HepG2 (cell line): ENCODE measurements around the gene MRM2. TPM values are rescaled to one million over a fixed set of nuclear protein-coding genes. Genes with fewer than 3 reads are reported as not detected.

Experiments
- ATF7-NPFF ChIP-seq: sonication (generic); formaldehyde crosslinking; IDR thresholded peaks from 2 replicates; pipeline ENCODE4 v1.8.1; 2023; ENCODE audit warnings: mild to moderate bottlenecking, low read depth, missing genetic modification reagents, moderate library complexity
- HDAC2 ChIP-seq: sonication (generic); formaldehyde crosslinking; IDR thresholded peaks from 2 replicates; pipeline ENCODE4 v1.4.0; 2020; ENCODE audit warnings: missing genetic modification reagents
- HNF4A ChIP-seq: sonication (generic); formaldehyde crosslinking; IDR thresholded peaks from 2 replicates; pipeline ENCODE4 v1.4.0; 2020; ENCODE audit warnings: missing genetic modification reagents
- IRF2 ChIP-seq: IDR thresholded peaks from 2 replicates; pipeline ENCODE4 v1.6.1; 2018; ENCODE audit warnings: missing genetic modification reagents, missing compliant biosample characterization
- IRX3 ChIP-seq: sonication (generic); formaldehyde crosslinking; IDR thresholded peaks from 2 replicates; pipeline ENCODE4 v1.8.1; 2023; ENCODE audit warnings: mild to moderate bottlenecking, low read depth, missing genetic modification reagents, borderline replicate concordance
- KLF13 ChIP-seq: sonication (generic); formaldehyde crosslinking; IDR thresholded peaks from 2 replicates; pipeline ENCODE4 v1.4.0; 2020; ENCODE audit warnings: mild to moderate bottlenecking, missing genetic modification reagents
- MAFG ChIP-seq: sonication (generic); formaldehyde crosslinking; IDR thresholded peaks from 2 replicates; pipeline ENCODE4 v1.5.1; 2020; ENCODE audit warnings: mild to moderate bottlenecking, missing genetic modification reagents
- NCOA5 ChIP-seq: sonication (generic); formaldehyde crosslinking; IDR thresholded peaks from 2 replicates; pipeline ENCODE4 v1.4.0; 2020; ENCODE audit warnings: missing genetic modification reagents
- NR2F1 ChIP-seq, 2 experiments: fragments of 450-650 bp in 1 of 2; formaldehyde crosslinking in 1 of 2; IDR thresholded peaks; 2 replicates each; pipeline versions ENCODE4 v1.5.0 to v1.6.1; 2016 to 2020; ENCODE audit warnings: mild to moderate bottlenecking in 1 of 2, missing compliant biosample characterization in 1 of 2, missing genetic modification reagents in 1 of 2, moderate library complexity in 1 of 2
- REXO4 ChIP-seq: sonication (generic); formaldehyde crosslinking; IDR thresholded peaks from 2 replicates; pipeline ENCODE4 v1.8.0; 2022; ENCODE audit warnings: missing genetic modification reagents, mild to moderate bottlenecking, borderline replicate concordance
- SAP130 ChIP-seq: IDR thresholded peaks from 2 replicates; pipeline ENCODE4 v1.6.1; 2016; ENCODE audit warnings: low read depth
- ZFX ChIP-seq: sonication (generic); formaldehyde crosslinking; IDR thresholded peaks from 2 replicates; pipeline ENCODE4 v1.4.0; 2020; ENCODE audit warnings: mild to moderate bottlenecking, low read depth, missing genetic modification reagents, moderate library complexity
- ZNF501 ChIP-seq: sonication (generic); formaldehyde crosslinking; IDR thresholded peaks from 2 replicates; pipeline ENCODE4 v1.5.1; 2020; ENCODE audit warnings: mild to moderate bottlenecking, moderate library complexity, missing genetic modification reagents
- ZNF607 ChIP-seq: sonication (generic); formaldehyde crosslinking; IDR thresholded peaks from 2 replicates; pipeline ENCODE4 v1.5.1; 2020; ENCODE audit warnings: missing genetic modification reagents, mild to moderate bottlenecking, borderline replicate concordance
- ZNF615 ChIP-seq: sonication (generic); formaldehyde crosslinking; IDR thresholded peaks from 2 replicates; pipeline ENCODE4 v1.5.0; 2020; ENCODE audit warnings: mild to moderate bottlenecking, missing genetic modification reagents, borderline replicate concordance
- ZNF841 ChIP-seq: sonication (generic); formaldehyde crosslinking; IDR thresholded peaks from 2 replicates; pipeline ENCODE4 v1.8.1; 2023; ENCODE audit warnings: missing genetic modification reagents, borderline replicate concordance
- polyA plus RNA-seq, 8 experiments: library from polyadenylated mRNA; depleted of rRNA in 3 of 8; stranded (reverse) in 7 of 8; unstranded in 1 of 8; fragments of >200 nt; fragmentation: Illumina TruSeq in 4 of 8; extraction: Trizol in 4 of 8; gene quantifications; 2 replicates each; pipeline versions ENCODE4 v1.2.1 to v1.2.3, GENCODE V29; 2011 to 2016; ENCODE audit warnings: low read depth in 4 of 8, missing spikeins in 1 of 8, mixed read lengths in 1 of 8; ENCODE audit not compliant: insufficient read depth in 1 of 8
- total RNA-seq, 5 experiments: library from RNA; depleted of rRNA; stranded (reverse); fragments of >200 nt; fragmentation: Illumina TruSeq; extraction: Trizol; gene quantifications; 2 replicates each; pipeline ENCODE4 v1.2.3, GENCODE V29; 2016; ENCODE audit warnings: low read depth in 1 of 5
- TF ChIP-seq, protein P1 (sequence below): sonication (generic); formaldehyde crosslinking; IDR thresholded peaks from 2 replicates; pipeline ENCODE4 v1.5.0; 2020; ENCODE audit warnings: mild to moderate bottlenecking, missing genetic modification reagents, borderline replicate concordance
- TF ChIP-seq, protein P2 (sequence below): sonication (generic); formaldehyde crosslinking; IDR thresholded peaks from 2 replicates; pipeline ENCODE4 v1.4.0; 2020; ENCODE audit warnings: low read depth, missing genetic modification reagents
- TF ChIP-seq, protein P3 (sequence below): sonication (generic); formaldehyde crosslinking; IDR thresholded peaks from 2 replicates; pipeline ENCODE4 v1.8.0; 2022; ENCODE audit warnings: mild to moderate bottlenecking, missing genetic modification reagents, moderate library complexity

MRM2 gene
- total and polyA plus RNA-seq, 2 of the 13 experiments (the other 11 are each of a cell fraction or from before 2014, with no cell fraction given), result 13.2 to 34.2 TPM

DNA sequence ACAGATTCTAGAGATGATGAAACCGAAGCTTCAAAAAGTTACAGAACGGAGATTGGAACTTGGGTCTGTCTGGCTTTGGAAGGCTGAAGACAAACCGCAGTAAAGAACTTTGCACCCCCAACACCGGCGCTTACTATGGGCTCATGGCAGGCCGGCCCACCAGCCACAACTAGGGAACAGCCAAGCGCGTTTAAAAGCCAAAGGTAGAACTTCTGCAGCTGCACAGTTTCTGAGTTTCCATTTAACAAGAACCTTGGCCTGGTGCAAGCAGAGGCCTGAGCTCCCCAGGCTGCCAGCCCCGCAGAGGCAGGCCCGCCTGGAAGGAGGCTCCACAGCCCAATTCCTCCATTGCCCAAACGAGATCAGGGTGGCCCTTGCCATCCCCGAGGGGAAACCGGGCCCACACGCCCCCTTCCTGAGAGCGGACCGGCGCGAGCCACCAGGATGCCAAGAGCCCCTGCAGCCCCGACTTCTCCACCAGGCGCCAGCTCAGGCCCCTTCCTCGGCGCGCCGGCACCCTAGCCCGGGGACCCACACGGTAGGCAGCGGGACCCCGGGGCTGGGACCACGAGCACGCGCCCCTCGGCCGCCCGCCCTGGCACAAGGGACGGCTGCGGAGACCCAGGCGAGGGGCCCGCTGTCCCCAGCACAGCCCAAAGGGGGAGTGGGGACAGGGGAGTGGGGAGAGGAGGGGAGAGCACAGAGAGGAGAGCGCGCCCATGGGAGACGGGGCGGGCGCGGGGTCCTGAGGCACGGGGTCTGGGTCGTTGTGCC is 9.8 kb downstream of the MRM2 start (continued):
- TF ChIP-seq, protein P1, sequence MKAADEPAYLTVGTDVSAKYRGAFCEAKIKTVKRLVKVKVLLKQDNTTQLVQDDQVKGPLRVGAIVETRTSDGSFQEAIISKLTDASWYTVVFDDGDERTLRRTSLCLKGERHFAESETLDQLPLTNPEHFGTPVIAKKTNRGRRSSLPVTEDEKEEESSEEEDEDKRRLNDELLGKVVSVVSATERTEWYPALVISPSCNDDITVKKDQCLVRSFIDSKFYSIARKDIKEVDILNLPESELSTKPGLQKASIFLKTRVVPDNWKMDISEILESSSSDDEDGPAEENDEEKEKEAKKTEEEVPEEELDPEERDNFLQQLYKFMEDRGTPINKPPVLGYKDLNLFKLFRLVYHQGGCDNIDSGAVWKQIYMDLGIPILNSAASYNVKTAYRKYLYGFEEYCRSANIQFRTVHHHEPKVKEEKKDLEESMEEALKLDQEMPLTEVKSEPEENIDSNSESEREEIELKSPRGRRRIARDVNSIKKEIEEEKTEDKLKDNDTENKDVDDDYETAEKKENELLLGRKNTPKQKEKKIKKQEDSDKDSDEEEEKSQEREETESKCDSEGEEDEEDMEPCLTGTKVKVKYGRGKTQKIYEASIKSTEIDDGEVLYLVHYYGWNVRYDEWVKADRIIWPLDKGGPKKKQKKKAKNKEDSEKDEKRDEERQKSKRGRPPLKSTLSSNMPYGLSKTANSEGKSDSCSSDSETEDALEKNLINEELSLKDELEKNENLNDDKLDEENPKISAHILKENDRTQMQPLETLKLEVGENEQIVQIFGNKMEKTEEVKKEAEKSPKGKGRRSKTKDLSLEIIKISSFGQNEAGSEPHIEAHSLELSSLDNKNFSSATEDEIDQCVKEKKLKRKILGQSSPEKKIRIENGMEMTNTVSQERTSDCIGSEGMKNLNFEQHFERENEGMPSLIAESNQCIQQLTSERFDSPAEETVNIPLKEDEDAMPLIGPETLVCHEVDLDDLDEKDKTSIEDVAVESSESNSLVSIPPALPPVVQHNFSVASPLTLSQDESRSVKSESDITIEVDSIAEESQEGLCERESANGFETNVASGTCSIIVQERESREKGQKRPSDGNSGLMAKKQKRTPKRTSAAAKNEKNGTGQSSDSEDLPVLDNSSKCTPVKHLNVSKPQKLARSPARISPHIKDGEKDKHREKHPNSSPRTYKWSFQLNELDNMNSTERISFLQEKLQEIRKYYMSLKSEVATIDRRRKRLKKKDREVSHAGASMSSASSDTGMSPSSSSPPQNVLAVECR (CRISPR knock-in tag), result 0 out of 2 replicates have a peak, but pooled peaks have one; percentile 69
- TF ChIP-seq ZNF607 (CRISPR knock-in tag) (peak; percentile 28; the same call in 1 of the 2 replicates), NCOA5 (no peak), NR2F1 (CRISPR knock-in tag; IDR thresholded peaks at IDR 0.05) (no peak), SAP130 (CRISPR knock-in tag) (0 out of 2 replicates have a peak, but pooled peaks have one; percentile 14), HNF4A (CRISPR knock-in tag) (peak; percentile 38), HDAC2 (CRISPR knock-in tag) (0 out of 2 replicates have a peak, but pooled peaks have one; percentile 13), ZNF615 (CRISPR knock-in tag) (no peak), ZNF501 (CRISPR knock-in tag) (peak; percentile 8), IRF2 (CRISPR knock-in tag) (no peak), REXO4 (CRISPR knock-in tag) (0 out of 2 replicates have a peak, but pooled peaks have one; percentile 46), KLF13 (CRISPR knock-in tag) (no peak), ZFX (peak; percentile 38; the same call in 1 of the 2 replicates), ATF7-NPFF (CRISPR knock-in tag) (0 out of 2 replicates have a peak, but pooled peaks have one; percentile 28), MAFG (CRISPR knock-in tag) (0 out of 2 replicates have a peak, but pooled peaks have one; percentile 34), IRX3 (CRISPR knock-in tag) (peak; percentile 61; the same call in 1 of the 2 replicates), ZNF841 (CRISPR knock-in tag) (no peak)
- TF ChIP-seq, protein P2, sequence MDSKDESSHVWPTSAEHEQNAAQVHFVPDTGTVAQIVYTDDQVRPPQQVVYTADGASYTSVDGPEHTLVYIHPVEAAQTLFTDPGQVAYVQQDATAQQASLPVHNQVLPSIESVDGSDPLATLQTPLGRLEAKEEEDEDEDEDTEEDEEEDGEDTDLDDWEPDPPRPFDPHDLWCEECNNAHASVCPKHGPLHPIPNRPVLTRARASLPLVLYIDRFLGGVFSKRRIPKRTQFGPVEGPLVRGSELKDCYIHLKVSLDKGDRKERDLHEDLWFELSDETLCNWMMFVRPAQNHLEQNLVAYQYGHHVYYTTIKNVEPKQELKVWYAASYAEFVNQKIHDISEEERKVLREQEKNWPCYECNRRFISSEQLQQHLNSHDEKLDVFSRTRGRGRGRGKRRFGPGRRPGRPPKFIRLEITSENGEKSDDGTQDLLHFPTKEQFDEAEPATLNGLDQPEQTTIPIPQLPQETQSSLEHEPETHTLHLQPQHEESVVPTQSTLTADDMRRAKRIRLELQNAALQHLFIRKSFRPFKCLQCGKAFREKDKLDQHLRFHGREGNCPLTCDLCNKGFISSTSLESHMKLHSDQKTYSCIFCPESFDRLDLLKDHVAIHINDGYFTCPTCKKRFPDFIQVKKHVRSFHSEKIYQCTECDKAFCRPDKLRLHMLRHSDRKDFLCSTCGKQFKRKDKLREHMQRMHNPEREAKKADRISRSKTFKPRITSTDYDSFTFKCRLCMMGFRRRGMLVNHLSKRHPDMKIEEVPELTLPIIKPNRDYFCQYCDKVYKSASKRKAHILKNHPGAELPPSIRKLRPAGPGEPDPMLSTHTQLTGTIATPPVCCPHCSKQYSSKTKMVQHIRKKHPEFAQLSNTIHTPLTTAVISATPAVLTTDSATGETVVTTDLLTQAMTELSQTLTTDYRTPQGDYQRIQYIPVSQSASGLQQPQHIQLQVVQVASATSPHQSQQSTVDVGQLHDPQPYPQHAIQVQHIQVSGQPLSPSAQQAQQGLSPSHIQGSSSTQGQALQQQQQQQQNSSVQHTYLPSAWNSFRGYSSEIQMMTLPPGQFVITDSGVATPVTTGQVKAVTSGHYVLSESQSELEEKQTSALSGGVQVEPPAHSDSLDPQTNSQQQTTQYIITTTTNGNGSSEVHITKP (CRISPR knock-in tag), result no peak
- TF ChIP-seq, protein P3, sequence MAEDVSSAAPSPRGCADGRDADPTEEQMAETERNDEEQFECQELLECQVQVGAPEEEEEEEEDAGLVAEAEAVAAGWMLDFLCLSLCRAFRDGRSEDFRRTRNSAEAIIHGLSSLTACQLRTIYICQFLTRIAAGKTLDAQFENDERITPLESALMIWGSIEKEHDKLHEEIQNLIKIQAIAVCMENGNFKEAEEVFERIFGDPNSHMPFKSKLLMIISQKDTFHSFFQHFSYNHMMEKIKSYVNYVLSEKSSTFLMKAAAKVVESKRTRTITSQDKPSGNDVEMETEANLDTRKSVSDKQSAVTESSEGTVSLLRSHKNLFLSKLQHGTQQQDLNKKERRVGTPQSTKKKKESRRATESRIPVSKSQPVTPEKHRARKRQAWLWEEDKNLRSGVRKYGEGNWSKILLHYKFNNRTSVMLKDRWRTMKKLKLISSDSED (CRISPR knock-in tag), result 0 out of 2 replicates have a peak, but pooled peaks have one; percentile 45
